NCI-H524 treated with DMSO at 0.1 percent for 48 hours (cell line): Measurements from ENCODE around the gene SKIL.

ENCODE experiments used
- DNase-seq: peaks from one replicate; lab custom pipeline; 2025; lab: John Stamatoyannopoulos, UW

The SKIL gene

DNA sequence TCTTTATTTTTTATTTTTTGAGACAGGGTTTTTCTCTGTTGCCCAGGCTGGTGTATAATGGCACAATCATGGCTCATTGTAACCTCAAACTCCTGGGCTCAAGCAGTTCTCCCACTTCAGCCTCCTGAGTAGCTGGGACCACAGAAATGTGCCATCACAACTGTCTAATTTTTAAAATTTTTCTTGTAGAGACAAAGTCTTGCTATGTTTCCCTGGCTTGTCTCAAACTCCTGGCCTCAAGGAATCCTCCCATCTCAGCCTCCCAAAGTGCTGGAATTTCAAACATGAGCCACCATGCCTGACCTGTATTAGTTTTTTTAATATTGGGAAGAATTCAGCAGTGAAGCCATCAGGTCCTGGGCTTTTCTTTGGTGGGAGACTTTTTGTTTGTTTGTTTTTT lies 47.6 kb downstream of the SKIL start:
- no peak for DNase-seq

DNA sequence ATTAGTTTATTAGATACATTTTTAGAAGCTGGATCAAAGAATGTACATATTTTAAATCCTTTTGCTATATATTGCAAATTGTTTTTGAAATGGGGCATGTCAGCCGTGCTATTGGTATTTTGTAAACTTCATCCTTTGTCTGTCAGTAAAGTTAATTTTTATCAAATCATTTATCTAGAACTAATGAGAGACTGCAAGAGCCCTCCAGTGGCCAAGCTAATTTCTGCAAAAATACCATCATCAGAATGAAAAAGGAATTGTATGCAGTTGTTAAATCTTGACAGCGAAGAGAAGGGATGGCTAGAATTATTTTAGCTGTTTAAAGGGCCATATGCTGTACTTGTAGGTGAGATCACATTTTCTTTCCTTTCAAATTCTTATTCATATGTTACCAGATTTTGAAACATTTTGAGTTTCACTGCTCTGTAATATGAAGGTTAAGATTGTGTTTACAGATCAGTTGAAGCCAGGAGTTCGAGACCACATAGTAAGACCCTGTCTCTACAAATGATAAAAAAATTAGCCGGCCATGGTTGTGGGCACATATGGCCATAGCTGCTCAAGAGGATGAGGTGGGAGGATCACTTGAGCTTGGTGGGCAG lies 53.0 kb downstream of the SKIL start:
- peak; percentile 50 for DNase-seq

DNA sequence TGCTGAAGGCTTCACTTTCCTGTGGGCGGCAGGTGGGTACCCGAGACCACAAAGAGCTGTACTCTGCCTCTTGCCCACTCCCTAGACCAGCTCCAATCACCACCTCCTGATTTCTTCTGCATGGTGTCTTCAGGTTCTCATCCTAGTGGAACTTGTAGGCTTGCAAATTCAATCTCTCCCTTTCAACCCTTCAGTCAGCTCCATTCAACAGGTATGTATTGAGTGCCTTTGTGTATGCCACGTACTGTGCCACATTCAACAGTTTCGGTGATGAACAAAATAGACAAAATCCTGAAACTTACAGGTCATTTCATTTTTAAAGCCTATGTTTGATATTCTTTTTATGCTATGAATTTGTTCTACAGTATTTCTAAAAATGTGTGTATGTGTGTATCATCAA lies 55.8 kb downstream of the SKIL start:
- no peak for DNase-seq

DNA sequence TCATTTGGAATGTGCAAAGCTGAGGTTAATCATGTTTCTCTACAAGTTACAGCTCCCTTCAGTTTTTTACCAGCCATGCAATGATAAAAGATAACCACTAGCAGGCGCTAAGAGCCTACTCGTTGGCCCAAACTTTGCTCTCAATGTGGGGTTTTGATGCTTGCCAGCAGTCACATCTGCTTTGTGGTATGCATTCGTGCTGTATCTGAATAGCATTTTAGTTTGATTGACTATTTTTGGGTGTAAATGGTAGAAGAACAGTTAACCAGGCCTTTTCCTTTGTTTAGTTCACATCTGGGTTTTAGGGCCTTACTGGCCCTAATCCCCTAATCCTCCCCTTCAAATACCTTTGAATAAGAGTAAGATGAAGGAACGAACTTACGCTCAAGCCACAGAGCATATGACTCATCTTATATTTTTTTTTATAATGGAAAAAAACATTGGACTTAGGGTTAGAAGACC lies 56.7 kb downstream of the SKIL start:
- DNase-seq = peak; percentile 39

DNA sequence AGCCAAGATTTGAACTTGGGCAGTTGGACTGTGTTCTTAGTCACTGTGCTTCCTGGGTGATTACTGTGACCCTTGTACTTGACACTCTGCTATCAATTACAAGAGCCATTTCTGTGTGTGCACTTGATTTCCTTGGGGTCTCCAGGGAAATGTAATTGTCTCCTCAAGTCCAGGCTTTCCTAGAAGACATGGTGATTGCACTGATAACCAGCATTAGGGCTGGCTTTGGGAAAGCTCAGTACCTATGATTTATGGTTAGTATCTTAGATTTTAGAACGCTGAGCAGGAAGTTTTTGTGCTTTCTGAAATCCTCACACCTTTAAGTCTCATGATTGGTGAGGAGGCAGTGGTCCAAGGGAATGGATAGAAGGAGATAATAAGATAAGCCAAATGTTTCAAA lies 59.6 kb downstream of the SKIL start:
- no peak for DNase-seq

DNA sequence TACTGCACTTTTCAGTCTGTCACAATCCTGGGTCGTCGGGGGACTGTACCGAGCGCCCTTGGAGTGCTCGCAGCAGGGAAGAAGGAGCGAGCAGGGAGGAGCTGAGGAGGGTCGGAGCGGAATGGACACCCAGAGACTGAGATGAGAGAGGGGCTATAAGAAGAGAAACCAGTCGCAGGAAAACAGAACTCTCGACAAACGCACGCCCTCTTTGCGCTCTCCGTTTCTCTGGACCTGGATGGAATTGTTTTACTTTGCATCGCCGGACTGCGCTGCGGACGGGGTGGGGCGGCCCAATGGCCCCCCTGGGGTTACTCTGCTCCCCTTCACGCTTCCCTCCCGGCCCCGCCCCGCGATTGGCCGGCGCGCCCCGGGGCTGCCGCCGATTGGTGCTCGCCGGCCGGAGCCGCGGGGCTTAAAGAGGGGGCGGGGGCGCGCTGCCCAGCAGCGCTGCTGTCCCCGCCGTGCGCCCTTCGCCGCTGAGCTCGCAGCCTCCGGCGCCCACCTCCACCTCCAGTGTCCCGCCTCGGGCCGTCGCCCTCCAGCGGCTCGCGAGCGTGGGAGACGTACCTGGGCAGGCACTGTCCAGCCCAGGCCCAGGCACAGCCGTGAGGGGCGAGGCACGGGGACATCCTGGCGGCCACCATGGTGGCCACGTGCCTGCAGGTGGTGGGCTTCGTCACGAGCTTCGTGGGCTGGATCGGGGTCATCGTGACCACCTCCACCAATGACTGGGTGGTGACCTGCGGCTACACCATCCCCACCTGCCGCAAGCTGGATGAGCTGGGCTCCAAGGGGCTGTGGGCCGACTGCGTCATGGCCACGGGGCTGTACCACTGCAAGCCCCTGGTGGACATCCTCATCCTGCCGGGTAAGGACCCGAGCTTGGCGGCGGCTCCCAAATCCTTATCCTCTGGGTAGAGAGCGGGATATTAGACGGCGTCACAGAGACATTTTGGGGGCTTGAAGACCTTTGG lies 61.2 kb downstream of the SKIL start, which contains the start of gene CLDN11:
Gene CLDN11 (plus strand): TSS at position 447 of the 977 bp plus-strand sequence. CDS start 199 bp downstream, at position 646.
- peak; percentile 12 for DNase-seq

DNA sequence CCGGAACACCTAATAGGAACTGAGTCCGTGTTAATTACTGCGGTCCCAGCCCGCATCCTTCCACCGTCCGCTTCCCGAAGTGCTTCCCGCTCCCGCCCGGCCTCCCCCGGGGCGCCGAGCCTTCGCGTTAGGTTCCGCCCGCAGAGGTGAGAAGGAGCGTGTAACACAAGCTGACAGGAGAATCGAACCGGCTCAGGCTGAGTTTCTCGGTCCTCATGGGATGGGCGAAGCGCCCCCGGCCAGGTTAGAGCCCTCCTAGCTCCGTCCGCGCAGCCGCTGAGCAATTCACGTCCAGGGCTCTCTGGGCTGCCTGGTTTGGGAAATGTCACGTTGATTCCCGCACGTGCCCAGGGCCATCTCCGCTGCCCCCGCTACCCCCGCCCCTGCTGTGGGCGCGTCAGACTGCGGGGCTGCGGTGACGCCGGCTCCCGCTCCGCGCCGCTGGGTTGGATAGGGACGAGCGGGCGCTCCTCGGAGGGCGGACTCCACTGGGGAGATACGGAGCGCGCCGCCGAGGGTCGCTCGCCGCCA lies 62.1 kb downstream of the SKIL start:
- no peak for DNase-seq

DNA sequence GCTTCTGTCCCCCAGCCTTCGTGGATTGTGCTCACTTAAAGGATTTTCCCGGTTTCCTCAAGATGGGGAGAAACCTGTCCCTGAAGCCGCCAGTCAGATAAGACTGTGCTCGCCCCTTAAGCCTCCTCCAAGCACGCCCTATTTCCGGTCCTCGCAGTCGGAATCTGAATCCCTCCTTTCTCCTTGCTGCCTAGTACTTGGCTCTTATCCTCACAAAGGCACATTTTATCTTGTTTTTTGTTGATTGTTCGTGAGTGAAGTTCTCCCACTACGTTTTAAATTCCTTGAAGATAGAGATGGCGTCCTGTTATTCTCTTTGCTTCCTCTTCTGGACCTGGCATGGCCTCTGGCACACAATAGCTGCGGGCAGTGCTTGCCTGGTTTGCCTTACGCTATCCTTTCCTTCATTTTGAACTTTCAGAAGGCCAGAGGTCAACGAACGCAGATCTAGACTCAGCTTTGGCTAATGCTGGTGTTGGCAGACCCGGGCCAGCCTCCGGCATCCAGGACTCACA lies 62.8 kb downstream of the SKIL start:
- no peak for DNase-seq

DNA sequence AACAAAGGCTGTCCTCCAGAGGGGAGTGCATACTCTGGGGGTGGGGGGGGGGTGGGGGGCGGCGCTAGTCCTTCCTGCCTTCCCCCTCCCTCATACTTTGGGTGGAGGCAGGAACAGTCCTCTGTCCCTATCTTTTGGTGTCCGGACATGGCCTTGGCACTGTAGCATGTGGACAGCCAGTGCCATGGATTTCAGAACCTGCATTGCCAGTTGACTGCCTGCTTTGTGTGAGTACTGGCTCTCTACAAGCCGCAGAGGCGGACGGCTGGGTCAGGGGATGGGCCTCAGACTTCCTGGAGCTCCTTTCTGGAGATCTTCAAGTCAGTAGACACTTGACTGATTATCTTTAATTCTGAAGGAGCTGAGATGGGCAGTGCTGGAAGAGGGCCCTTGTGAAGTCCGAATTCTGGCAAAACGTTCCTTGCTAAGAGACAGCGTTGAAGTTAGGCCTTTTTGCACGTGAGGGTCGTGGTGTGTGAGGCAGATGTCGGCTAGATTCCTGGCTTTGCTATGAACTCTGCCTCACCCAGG lies 63.7 kb downstream of the SKIL start:
- no peak for DNase-seq

DNA sequence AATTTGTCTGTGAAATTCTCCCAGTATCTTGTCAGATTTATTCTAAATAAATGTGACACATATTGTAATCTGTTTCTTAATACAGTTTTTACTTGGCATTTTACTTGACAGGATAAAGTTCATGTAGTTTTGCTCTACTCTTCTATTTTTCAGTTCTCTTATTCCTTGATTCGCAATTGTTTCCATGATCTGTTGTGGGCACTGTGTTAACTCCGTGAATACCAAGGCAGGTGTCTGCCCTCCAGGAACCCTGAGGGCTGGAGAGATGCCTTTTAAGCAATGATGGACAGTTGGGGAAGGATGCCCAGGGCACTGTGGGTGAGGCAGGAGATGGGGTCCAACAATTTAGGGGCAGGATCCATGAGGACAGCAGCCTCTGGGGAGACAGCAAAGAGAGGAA lies 64.2 kb downstream of the SKIL start:
- no peak for DNase-seq

DNA sequence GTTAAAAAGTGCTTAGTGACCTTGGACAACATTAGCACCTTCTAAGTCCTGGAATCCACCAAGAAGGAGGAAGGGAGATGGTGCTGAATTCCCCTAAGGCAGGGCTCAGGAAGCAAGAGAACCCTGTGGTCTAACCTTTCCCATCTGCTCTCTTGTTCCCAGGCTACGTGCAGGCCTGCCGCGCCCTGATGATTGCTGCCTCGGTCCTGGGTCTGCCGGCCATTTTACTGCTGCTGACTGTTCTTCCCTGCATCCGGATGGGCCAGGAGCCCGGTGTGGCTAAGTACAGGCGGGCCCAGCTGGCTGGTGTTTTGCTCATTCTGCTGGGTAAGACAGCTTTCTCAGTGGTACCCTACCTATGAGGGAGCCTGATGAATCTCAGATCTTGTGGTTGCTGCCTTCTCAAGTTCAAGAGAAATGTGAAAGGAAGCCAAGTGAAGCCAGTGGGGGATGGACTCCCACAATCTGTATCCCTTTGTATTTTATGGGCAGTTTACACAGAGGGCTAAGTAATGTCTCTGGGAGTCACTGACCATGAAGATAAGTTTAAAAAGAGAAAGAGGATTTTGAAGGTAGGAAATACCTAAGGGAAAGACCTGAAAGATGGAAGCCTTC lies 65.6 kb downstream of the SKIL start:
- DNase-seq = no peak

DNA sequence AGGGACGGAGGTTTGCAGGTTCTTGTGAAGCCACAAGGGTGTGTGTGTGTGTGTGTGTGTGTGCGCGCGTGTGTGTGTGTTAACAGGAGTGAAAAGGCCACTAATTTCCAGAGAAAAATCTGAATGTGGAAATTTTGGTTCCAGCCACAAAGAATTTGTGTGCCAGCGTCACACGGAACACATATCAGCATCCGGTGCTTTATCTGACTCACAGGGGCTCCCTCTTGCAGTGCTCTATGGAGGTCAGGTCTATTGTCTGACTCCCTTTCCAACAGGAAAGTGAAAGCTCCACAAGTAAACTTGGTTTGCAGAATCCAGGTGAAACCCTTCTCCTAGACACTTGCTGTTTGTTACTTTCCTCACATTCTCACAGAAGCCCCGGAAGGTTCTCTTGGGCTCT lies 67.4 kb downstream of the SKIL start:
- DNase-seq = no peak

DNA sequence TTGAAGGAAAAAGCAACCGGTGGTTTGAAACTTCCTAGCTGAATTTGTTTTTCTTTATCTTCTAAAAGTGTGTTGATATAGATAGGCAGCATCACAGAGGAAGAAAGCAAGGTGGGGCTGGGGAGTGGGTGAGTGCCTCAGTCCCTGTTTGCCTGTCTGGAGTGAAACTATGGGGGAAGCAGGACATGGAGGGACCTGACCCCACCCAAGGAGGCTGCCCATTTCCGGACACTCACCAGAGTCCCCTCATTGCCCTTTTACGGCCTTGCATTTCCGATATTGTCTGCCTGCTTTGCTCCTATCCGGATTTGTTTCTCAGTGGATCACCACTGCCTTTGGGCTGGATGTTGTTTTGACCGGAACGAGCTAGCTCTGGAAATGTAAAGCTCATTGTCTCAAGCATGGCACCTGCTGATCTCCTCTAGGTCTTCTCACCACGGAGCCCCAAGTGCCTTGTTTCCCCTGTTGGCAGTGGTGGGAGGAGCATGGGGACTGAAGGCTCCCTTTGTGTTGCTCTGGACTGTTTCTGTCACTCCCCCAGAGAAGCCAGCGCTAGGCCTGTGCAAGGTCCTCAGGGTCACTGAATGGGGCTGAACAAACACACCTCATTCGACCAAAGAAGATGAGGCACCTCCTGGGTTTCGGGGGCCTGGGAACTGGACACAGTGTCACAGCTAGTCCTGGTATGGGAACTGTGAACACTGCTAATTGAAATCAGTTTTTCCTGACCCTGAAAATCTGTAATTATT lies 68.2 kb downstream of the SKIL start:
- no peak for DNase-seq

DNA sequence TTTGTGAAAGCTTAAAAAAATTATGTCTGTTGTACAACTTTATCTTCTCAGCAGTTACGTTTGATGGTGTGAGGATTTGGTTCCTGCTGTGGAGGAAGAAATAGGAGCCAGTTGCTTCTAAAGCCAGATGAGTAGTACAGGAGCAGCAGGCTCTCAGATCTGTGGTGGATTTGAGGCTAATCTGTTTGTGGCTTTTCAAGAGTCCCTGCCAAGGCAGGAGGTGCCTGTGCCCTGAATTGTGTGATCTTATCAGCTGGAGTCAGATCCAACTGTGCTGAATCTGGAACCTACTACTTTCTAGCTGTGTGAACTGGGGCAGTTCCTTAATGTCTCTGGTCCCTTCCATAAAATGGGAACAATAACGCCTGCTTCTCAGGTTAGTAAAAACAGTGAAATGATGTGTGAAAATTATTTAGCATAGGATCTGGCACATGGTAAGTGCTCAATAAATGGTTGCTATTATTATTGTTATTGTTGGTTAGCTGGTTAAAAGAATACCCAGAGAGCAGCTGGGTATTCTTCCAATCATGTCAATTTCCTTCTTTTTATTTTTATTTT lies 68.8 kb downstream of the SKIL start:
- no peak for DNase-seq

DNA sequence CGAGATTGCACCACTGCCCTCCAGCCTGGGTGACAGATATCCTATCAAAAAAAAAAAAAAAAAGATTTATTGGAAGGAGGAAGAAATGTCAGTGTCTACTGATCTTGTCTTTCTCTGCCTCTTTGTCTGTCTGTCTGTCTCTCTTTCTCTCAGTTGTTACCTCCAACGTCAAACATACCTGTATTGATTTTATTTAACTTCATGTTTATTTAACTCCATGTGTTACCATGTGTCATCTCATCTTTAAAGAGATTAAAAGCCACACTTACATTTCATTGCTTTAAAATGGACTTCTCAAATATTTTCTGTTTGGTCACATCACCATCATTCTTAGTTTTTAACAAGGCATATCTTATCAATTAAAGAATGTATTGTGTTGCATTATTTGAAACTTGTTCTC lies 70.6 kb downstream of the SKIL start:
- no peak for DNase-seq

DNA sequence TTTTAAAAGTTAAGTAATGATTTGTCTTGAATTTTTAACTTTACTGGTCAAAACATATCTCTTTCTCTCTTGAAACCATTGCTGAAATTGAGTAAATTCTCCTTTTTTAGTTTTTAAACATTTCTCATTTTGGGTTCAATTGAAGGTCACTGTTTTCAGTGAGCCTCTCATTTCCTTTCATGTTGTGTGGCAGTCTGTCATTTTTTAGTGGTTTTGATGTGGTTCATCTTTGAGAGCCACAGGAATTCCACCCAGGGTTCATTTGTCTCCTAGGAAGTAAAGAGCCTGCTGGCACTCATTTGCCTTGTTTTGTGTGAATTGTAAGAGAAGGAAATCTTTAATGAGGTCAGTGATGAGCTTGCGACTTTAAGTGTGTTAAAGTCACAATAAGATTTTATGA lies 71.5 kb downstream of the SKIL start:
- no peak for DNase-seq

DNA sequence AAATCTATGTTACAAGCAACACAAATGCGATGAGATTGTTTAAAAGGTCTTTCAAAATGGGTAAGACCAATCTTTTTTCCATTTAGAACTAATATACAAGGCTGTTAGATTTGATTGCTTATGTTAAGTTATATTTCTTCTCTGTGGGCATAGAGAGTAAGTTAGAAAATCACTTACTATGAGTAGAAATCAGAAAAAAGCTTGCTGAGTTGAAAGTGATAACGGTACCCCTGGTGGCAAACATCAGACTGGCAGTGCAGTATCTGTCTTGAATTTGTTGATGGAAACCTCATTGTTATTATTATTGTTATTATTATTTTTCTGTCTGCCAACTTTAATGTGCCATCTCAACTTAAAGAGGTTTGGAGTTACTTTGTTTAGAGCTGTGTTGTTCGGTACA lies 73.5 kb downstream of the SKIL start:
- DNase-seq = no peak

DNA sequence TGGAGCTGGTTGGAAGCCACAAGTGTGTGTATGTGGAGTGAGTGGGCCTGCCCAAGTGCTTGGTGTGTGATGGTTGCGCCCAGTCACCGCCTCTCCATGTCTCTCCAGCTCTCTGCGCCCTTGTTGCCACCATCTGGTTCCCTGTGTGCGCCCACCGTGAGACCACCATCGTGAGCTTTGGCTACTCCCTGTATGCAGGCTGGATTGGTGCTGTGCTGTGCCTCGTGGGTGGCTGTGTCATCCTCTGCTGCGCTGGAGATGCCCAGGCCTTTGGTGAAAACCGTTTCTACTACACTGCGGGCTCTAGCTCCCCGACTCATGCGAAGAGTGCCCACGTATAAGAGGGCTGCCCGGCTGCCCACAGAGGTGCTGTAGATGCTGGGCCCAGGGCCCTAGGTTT lies 74.9 kb downstream of the SKIL start:
- no peak for DNase-seq

DNA sequence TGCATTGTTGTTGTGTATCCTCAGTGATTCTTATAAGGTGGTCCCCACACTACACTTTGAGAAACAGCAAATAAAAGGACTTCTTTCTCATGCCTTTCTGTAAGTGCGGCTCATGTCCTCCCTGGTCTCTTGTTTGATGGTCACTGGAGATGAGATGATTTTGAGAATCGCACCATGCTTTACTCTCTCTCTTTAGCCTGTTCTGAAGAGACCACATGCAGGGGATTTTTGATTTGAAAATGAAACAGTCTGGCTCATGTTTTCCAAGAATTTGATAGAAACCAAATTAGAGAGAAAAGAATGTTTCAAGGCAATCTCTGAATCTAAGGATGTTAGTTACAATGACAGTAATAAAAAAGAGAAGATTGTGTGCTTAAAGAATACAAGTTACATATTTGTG lies 79.2 kb downstream of the SKIL start:
- DNase-seq = no peak

DNA sequence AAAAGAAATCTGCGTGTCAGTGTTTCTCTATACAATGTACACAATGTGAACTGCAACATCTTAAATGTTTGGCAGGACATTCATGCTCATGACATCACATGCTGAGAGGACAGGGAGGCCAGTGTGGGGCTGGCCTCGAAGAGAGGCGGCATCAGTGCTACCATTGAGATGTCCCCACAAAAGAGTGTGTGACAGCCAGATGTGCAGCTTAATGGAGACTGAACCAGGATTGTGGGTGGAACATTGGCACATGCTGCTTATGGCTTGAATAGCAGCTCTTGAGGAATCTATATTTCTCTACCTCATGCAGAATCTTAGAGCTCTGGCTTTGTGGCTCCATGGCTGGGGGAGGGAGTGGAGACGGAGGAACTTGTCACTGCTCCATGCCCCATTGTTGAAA lies 79.7 kb downstream of the SKIL start:
- DNase-seq = no peak
